ENCODE data around the gene MUC2.

- TF ChIP-seq, protein P1, sequence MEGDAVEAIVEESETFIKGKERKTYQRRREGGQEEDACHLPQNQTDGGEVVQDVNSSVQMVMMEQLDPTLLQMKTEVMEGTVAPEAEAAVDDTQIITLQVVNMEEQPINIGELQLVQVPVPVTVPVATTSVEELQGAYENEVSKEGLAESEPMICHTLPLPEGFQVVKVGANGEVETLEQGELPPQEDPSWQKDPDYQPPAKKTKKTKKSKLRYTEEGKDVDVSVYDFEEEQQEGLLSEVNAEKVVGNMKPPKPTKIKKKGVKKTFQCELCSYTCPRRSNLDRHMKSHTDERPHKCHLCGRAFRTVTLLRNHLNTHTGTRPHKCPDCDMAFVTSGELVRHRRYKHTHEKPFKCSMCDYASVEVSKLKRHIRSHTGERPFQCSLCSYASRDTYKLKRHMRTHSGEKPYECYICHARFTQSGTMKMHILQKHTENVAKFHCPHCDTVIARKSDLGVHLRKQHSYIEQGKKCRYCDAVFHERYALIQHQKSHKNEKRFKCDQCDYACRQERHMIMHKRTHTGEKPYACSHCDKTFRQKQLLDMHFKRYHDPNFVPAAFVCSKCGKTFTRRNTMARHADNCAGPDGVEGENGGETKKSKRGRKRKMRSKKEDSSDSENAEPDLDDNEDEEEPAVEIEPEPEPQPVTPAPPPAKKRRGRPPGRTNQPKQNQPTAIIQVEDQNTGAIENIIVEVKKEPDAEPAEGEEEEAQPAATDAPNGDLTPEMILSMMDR (IDR thresholded peaks at IDR 0.05; ENCODE audit: low read depth, low read length): no peak
- no peak for TF ChIP-seq POLR2A (IDR thresholded peaks at IDR 0.05; ENCODE audit: extremely low read depth, insufficient read length)
Measured at GRCh38 chr11:1112351-1113191, 37.9 kb downstream of the MUC2 start.
